GM18517 (cell line): ENCODE measurements around the gene F5.
"Not testable (repeated sequence)": the region's sequence is repeated elsewhere in the genome, so short reads cannot be mapped to it uniquely, and the experiment has no call there.

Experiments
- ATAC-seq: cut with Tn5 transposase; IDR thresholded peaks from one replicate; pipeline ENCODE4 v1.9.1; 2021; ENCODE audit warnings: mild to moderate bottlenecking, moderate library complexity; ENCODE audit not compliant: unreplicated experiment

F5 gene

GRCh38 chr1:169546087-169546995 lies 39.9 kb downstream of the F5 start:
- ATAC-seq, result peak; percentile 70

GRCh38 chr1:169545472-169545871 lies 40.8 kb downstream of the F5 start:
- no peak for ATAC-seq

GRCh38 chr1:169538998-169539871 lies 47.0 kb downstream of the F5 start:
- ATAC-seq, result no peak

GRCh38 chr1:169534653-169535052 lies 51.6 kb downstream of the F5 start:
- no peak for ATAC-seq

GRCh38 chr1:169533528-169534190 lies 52.6 kb downstream of the F5 start:
- ATAC-seq, result not testable (repeated sequence)

GRCh38 chr1:169530448-169530847 lies 55.8 kb downstream of the F5 start:
- no peak for ATAC-seq

GRCh38 chr1:169529068-169529642 lies 57.1 kb downstream of the F5 start:
- no peak for ATAC-seq

- ATAC-seq, result no peak
Observed at GRCh38 chr1:169528215-169529067, 57.8 kb downstream of the F5 start.

- no peak for ATAC-seq
Observed at GRCh38 chr1:169527451-169528214, 58.6 kb downstream of the F5 start.

GRCh38 chr1:169527001-169527400 lies 59.3 kb downstream of the F5 start:
- no peak for ATAC-seq

- ATAC-seq, result no peak
Observed at GRCh38 chr1:169526120-169526832, 60.0 kb downstream of the F5 start.

GRCh38 chr1:169525391-169525790 lies 60.9 kb downstream of the F5 start:
- no peak for ATAC-seq

- no peak for ATAC-seq
Observed at GRCh38 chr1:169523904-169524303, 62.4 kb downstream of the F5 start.

- no peak for ATAC-seq
Observed at GRCh38 chr1:169521226-169521625, 65.1 kb downstream of the F5 start.

- ATAC-seq, result no peak
Observed at GRCh38 chr1:169517558-169518186, 68.6 kb downstream of the F5 start.

GRCh38 chr1:169515641-169516040 lies 70.6 kb downstream of the F5 start:
- no peak for ATAC-seq

- ATAC-seq, result no peak
Observed at GRCh38 chr1:169514566-169515270, 71.6 kb downstream of the F5 start.
